HEK293T (cell line): ENCODE results near the gene DZIP1.

Source experiments
- ARNT ChIP-seq: fragments of 450-650 bp; IDR thresholded peaks from 2 replicates; pipeline ENCODE4 v1.6.1; 2017; ENCODE audit warnings: mild to moderate bottlenecking
- BHLHE40 ChIP-seq: fragments of 450-650 bp; IDR thresholded peaks from 2 replicates; pipeline ENCODE4 v1.6.1; 2016; ENCODE audit warnings: mild to moderate bottlenecking, moderate library complexity, borderline replicate concordance
- CTBP1 ChIP-seq: fragments of 450-650 bp; IDR thresholded peaks from 2 replicates; pipeline ENCODE4 v1.6.1; 2016; ENCODE audit warnings: borderline replicate concordance
- FOXA1 ChIP-seq: fragments of 450-650 bp; IDR thresholded peaks from 2 replicates; pipeline ENCODE4 v1.6.1; 2016; ENCODE audit warnings: mild to moderate bottlenecking
- FOXK2 ChIP-seq: fragments of 450-650 bp; IDR thresholded peaks from 2 replicates; pipeline ENCODE4 v1.6.1; 2016; ENCODE audit warnings: mild to moderate bottlenecking
- FOXM1 ChIP-seq: fragments of 450-650 bp; IDR thresholded peaks from 2 replicates; pipeline ENCODE4 v1.6.1; 2017; ENCODE audit warnings: mild to moderate bottlenecking, borderline replicate concordance
- HDGF ChIP-seq: fragments of 450-650 bp; IDR thresholded peaks from 2 replicates; pipeline ENCODE4 v1.6.1; 2017; ENCODE audit warnings: antibody characterized with exemption, borderline replicate concordance
- LEF1 ChIP-seq: fragments of 450-650 bp; IDR thresholded peaks from 2 replicates; pipeline ENCODE4 v1.6.1; 2017; ENCODE audit warnings: mild to moderate bottlenecking, borderline replicate concordance
- NFRKB ChIP-seq: fragments of 450-650 bp; IDR thresholded peaks from 2 replicates; pipeline ENCODE4 v1.6.1; 2016; ENCODE audit warnings: mild to moderate bottlenecking, moderate library complexity
- SP1 ChIP-seq: fragments of 450-650 bp; IDR thresholded peaks from 2 replicates; pipeline ENCODE4 v1.6.1; 2017
- SUZ12 ChIP-seq: fragments of 450-650 bp; IDR thresholded peaks from 2 replicates; pipeline ENCODE4 v1.6.1; 2016; ENCODE audit warnings: mild to moderate bottlenecking
- TARDBP ChIP-seq: fragments of 450-650 bp; IDR thresholded peaks from 2 replicates; pipeline ENCODE4 v1.6.1; 2016
- ZNF384 ChIP-seq: fragments of 450-650 bp; IDR thresholded peaks from 2 replicates; pipeline ENCODE4 v1.6.1; 2016
- TF ChIP-seq, protein P1 (sequence below): fragments of 450-650 bp; IDR thresholded peaks from 2 replicates; pipeline ENCODE4 v1.6.1; 2016

DNA sequence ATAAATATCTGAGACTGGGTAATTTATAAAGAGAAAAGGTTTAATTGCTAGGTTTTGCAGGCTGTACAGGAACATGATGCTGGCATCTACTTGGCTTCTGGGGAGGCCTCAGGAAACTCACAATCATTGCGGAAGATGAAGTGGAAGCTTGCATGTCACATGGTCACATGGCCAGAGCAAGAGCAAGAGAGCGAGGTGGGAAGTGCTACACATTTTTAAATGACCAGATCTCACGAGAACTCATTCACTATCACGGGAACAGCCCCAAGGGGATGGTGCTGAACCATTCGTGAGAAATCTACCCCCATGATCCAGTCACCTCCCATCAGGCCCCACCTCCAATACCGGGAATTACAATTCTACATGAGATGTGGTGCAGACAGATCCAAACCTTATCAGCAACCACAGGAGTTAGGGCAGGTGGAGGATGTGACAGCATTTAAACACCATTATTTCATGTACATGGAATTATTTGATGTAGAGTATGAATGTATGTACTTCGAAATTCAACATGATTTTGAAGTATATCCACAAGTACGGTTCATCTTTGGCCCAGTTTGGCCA, 102.5 kb downstream of the DZIP1 start:
- no peak for TF ChIP-seq SP1
- no peak for TF ChIP-seq BHLHE40
- TF ChIP-seq LEF1, result no peak
- no peak for TF ChIP-seq FOXA1
- TF ChIP-seq FOXM1, result no peak
- no peak for TF ChIP-seq SUZ12
- no peak for TF ChIP-seq ARNT
- TF ChIP-seq FOXK2, result no peak
- no peak for TF ChIP-seq CTBP1
- TF ChIP-seq TARDBP, result no peak
- TF ChIP-seq ZNF384, result no peak
- TF ChIP-seq, protein P1, sequence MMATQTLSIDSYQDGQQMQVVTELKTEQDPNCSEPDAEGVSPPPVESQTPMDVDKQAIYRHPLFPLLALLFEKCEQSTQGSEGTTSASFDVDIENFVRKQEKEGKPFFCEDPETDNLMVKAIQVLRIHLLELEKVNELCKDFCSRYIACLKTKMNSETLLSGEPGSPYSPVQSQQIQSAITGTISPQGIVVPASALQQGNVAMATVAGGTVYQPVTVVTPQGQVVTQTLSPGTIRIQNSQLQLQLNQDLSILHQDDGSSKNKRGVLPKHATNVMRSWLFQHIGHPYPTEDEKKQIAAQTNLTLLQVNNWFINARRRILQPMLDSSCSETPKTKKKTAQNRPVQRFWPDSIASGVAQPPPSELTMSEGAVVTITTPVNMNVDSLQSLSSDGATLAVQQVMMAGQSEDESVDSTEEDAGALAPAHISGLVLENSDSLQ, result no peak
- TF ChIP-seq HDGF, result no peak
- TF ChIP-seq NFRKB, result no peak
